GM21825 (cell line): ENCODE results near the gene PDE1A.

Experiments used
- ATAC-seq: cut with Tn5 transposase; IDR thresholded peaks from one replicate; pipeline ENCODE4 v1.9.1; 2021; ENCODE audit warnings: mild to moderate bottlenecking, moderate library complexity; ENCODE audit not compliant: unreplicated experiment

PDE1A gene

GRCh38 chr2:182426918-182427240, at the start of gene PDE1A:
Gene PDE1A, minus strand, starts transcription at chr2:182427036.
- ATAC-seq, result no peak

- ATAC-seq, result no peak
Measured at GRCh38 chr2:182473635-182474034, 46.8 kb upstream of the PDE1A start.

GRCh38 chr2:182463760-182464159, 36.9 kb upstream of the PDE1A start:
- ATAC-seq, result no peak

GRCh38 chr2:182456784-182457183, 29.9 kb upstream of the PDE1A start:
- ATAC-seq, result no peak

GRCh38 chr2:182452456-182452990, 25.7 kb upstream of the PDE1A start:
- ATAC-seq, result no peak

- ATAC-seq, result no peak
Measured at GRCh38 chr2:182448371-182448770, 21.5 kb upstream of the PDE1A start.

- ATAC-seq, result no peak
Measured at GRCh38 chr2:182447863-182448262, 21.0 kb upstream of the PDE1A start.

- no peak for ATAC-seq
Measured at GRCh38 chr2:182447163-182447562, 20.3 kb upstream of the PDE1A start.

- no peak for ATAC-seq
Measured at GRCh38 chr2:182446087-182446486, 19.3 kb upstream of the PDE1A start.

- ATAC-seq, result no peak
Measured at GRCh38 chr2:182445391-182445965, 18.6 kb upstream of the PDE1A start.

GRCh38 chr2:182444806-182445205, 18.0 kb upstream of the PDE1A start:
- ATAC-seq, result no peak

- peak; percentile 57 for ATAC-seq
Measured at GRCh38 chr2:182444170-182444569, 17.3 kb upstream of the PDE1A start.

- no peak for ATAC-seq
Measured at GRCh38 chr2:182436252-182436651, 9.4 kb upstream of the PDE1A start.

GRCh38 chr2:182435754-182436153, 8.9 kb upstream of the PDE1A start:
- ATAC-seq, result no peak

GRCh38 chr2:182432051-182432450, 5.2 kb upstream of the PDE1A start:
- no peak for ATAC-seq

- no peak for ATAC-seq
Measured at GRCh38 chr2:182428476-182428875, 1.6 kb upstream of the PDE1A start.

GRCh38 chr2:182426082-182426917, 536 bp downstream of the PDE1A start:
- ATAC-seq, result no peak

GRCh38 chr2:182422864-182423263, 4.0 kb downstream of the PDE1A start:
- ATAC-seq, result no peak

- ATAC-seq, result no peak
Measured at GRCh38 chr2:182420669-182421068, 6.2 kb downstream of the PDE1A start.

GRCh38 chr2:182416861-182417260, 10.0 kb downstream of the PDE1A start:
- ATAC-seq, result no peak

- no peak for ATAC-seq
Measured at GRCh38 chr2:182416191-182416590, 10.6 kb downstream of the PDE1A start.

- ATAC-seq, result no peak
Measured at GRCh38 chr2:182415771-182416170, 11.1 kb downstream of the PDE1A start.
